AG09309 (cell line): Measurements from ENCODE around the gene PTPRN2.
"Not testable (repeated sequence)": the region's sequence is repeated elsewhere in the genome, so short reads cannot be mapped to it uniquely, and the experiment has no call there.

Experiments used
- DNase-seq: peaks from one replicate; pipeline ENCODE4 v3.0.0-alpha.2; 2010; ENCODE audit warnings: low read depth
- H3K4me3 ChIP-seq: 2 replicates; pipeline ENCODE4 v1.5.1; 2011; ENCODE audit warnings: mild to moderate bottlenecking, low read depth, low read length, moderate library complexity; ENCODE audit not compliant: control insufficient read depth
- TF ChIP-seq, protein P1 (sequence below): IDR thresholded peaks from 2 replicates; pipeline ENCODE4 v1.5.1; 2011; ENCODE audit warnings: mild to moderate bottlenecking, low read depth, low read length, inconsistent platforms; ENCODE audit not compliant: insufficient read depth, control insufficient read depth; ENCODE audit errors: missing control alignments

Gene PTPRN2

DNA sequence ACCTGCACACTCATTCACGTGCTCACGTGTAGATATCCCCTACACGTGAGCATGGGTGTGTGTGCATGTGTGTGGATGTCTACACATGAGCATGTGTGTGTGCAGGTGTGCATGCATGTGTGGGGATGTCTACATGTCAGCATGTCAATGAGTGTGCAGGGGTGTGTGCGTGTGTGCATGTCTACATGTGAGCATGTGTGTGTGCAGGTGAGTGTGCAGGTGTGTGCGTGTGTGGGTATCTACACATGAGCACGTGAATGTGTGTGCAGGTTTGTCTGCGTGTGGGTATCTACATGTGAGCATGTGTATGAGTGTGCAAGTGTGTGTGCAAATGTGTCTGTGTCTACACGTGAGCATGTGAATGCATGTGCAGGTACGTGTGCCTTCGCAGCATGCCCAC is 274.8 kb downstream of the PTPRN2 start:
- TF ChIP-seq, protein P1, sequence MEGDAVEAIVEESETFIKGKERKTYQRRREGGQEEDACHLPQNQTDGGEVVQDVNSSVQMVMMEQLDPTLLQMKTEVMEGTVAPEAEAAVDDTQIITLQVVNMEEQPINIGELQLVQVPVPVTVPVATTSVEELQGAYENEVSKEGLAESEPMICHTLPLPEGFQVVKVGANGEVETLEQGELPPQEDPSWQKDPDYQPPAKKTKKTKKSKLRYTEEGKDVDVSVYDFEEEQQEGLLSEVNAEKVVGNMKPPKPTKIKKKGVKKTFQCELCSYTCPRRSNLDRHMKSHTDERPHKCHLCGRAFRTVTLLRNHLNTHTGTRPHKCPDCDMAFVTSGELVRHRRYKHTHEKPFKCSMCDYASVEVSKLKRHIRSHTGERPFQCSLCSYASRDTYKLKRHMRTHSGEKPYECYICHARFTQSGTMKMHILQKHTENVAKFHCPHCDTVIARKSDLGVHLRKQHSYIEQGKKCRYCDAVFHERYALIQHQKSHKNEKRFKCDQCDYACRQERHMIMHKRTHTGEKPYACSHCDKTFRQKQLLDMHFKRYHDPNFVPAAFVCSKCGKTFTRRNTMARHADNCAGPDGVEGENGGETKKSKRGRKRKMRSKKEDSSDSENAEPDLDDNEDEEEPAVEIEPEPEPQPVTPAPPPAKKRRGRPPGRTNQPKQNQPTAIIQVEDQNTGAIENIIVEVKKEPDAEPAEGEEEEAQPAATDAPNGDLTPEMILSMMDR = no peak
- no peak overlapping the region for H3K4me3 ChIP-seq
- no peak for DNase-seq

DNA sequence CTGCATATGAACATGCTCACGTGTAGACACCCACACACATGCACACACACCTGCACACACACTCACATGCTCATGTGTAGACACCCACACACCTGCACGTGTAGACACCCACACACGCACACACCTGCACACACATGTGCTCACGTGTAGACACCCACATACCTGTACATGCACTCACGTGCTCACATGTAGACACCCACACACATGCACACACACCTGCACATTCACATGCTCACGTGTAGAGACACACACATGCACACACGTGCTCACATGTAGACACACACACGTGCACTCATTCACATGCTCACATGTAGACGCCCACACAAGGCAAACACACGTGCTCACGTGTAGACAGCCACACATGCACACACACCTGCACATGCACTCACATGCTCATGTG is 275.8 kb downstream of the PTPRN2 start:
- no peak for DNase-seq
- no peak overlapping the region for H3K4me3 ChIP-seq
- TF ChIP-seq, protein P1 = no peak

DNA sequence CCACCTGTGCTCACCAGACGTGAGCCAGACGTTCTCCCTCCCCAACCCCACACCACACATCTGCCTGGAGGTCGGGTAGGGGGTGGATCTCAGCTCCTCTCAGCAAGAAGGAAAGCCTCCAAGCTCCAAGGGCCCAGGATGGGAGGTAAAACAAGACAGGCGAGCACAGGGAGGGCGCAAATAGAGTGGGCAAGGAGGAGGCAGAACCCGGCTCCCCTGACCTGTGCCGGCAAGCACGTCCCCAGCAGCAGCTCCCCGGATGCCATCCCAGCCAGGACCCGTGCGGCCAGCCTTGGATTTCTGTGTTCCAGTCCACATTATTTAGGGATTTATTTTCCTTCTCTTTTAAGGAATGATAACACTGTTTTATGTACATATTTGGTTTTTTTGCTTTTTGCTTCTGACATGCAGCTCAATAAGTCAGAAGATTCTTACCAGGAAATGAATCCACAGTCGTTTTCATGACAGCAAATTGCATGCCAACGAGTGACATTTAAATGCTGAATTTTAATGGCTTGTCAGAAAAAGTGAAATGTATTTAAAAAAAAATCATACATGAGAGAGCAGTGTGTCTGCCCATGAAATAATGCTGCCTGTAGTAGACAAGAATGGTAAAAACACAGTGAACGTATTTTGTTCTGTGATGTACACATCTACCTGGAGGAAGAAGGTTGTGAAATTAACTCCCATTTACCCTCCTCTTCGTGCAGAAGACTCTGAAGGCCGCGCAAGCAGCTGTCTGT is 276.5 kb downstream of the PTPRN2 start:
- no peak for DNase-seq
- no peak overlapping the region for H3K4me3 ChIP-seq
- TF ChIP-seq, protein P1 = no peak

DNA sequence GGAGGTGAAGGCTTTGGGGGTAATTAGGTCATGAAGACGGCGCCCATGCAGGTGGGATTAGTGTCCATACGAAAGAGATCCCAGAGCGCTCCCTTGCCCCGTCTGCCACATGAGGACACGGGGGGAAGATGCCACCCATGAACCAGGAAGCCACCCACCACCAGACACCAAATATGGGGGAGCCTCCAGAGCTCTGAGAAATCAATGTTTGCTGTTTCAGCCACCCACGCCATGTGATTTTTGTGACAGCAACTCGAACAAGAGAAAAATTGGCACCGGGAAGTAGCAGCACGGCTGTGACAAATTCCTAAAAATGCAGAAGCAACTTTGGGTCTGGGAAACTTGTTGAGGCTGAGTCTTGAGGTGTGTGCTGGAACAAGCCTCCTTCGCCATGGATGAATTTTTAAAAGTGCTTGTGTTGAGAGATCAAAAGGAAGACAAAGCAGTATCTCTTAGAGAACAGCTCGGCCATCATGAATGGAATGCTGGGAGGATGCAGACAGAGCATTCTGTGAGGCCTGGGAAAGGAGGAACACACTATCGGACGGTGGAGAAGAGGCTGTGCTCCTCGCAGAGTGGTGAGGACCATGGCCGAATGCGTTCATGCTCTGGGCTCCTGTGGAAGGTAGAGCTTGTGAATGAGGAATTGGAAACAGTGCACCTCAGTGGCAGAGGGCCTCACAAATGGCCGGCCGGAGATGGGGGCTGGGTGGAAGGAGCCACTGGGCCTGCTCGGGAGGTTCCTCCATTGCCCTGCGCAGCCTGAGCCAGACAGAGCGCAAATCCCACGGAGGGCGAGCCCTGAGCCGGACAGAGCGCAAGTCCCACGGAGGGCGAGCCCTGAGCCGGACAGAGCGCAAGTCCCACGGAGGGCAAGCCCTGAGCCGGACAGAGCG is 277.5 kb downstream of the PTPRN2 start:
- DNase-seq = no peak
- TF ChIP-seq, protein P1 = no peak
- H3K4me3 ChIP-seq = no peak overlapping the region

DNA sequence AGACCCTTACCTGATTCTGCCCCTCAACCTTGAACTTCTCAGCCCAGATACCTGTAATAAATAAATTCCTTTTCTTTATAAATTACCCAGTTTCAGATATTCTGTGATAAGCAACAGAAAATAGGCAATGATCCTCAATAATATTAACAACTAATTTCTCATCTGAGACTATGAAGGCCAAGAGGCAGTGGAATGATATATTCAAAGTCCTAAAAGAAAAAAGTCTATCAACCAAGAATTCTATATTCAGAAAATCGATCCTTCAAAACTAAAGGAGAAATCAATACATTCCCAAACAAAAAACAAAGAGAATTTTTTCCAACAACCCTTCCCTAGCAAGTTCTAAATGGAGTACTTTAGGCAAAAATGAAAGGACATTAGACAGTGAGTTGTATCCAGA is 279.6 kb downstream of the PTPRN2 start:
- no peak overlapping the region for H3K4me3 ChIP-seq
- TF ChIP-seq, protein P1 = no peak

DNA sequence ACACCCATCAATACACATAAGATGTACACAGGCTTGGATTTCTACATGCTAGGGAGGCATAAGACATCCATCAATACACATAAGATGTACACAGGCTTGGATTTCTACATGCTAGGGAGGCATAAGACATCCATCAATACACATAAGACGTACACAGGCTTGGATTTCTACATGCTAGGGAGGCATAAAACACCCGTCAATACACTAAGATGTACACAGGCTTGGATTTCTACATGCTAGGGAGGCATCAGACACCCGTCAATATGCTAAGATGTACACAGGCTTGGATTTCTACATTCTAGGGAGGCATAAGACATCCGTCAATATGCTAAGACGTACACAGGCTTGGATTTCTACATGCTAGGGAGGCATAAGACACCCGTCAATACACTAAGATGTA is 283.6 kb downstream of the PTPRN2 start:
- not testable (repeated sequence) for DNase-seq, H3K4me3 ChIP-seq

More for the DNA sequence above, 279.6 kb downstream of the PTPRN2 start:
- DNase-seq = no peak

DNA sequence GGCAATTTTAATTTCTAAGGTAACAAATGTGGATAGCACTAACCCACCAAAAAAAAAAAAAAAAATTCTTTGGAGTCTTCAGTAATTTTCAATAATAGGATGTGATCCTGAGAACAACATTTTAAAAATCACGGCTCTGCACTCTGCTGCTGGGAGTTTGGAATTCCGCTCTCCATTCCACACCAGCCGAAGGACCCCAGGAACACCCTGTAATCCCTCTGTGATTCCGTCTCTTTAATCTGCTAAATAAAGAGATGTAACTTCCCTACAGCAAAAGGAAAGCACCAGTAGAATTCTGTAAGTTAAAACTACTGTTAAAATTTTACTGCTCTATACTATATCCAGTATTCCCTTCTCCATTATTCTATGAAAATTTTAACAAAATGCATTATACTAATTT is 284.5 kb downstream of the PTPRN2 start:
- TF ChIP-seq, protein P1 = no peak
- DNase-seq = no peak
- H3K4me3 ChIP-seq = no peak overlapping the region
